Ovary (tissue), 9 donors: ENCODE results near the gene RNF212. TPM values are rescaled to one million over a fixed set of nuclear protein-coding genes. Genes with fewer than 3 reads are reported as not detected.

Experiments
- DNase-seq, 5 donors: peaks; one replicate each; pipeline ENCODE4 v3.0.0-alpha.2; 2019 to 2020
- H3K27ac ChIP-seq, 2 donors: fragments of 200-600 bp; one replicate each; pipeline versions ENCODE4 v1.5.1 to v1.8.0; 2019 to 2022
- H3K27me3 ChIP-seq: fragments of 200-600 bp; one replicate; pipeline ENCODE4 v1.8.0; 2022
- H3K36me3 ChIP-seq: fragments of 200-600 bp; sonication (generic); one replicate; pipeline ENCODE4 v1.5.1; 2019
- H3K4me1 ChIP-seq: one replicate; pipeline ENCODE4 v1.8.1; 2013; ENCODE audit warnings: mild to moderate bottlenecking, moderate library complexity; ENCODE audit not compliant: insufficient read depth
- H3K4me3 ChIP-seq: fragments of 200-600 bp; sonication (generic); one replicate; pipeline ENCODE4 v1.5.1; 2017
- H3K9me3 ChIP-seq, 2 donors: fragments of 200-600 bp in 1 of 2; sonication (generic) in 1 of 2; one replicate each; pipeline versions ENCODE4 v1.5.1 to v1.8.1; 2013 to 2019; ENCODE audit warnings: mild to moderate bottlenecking in 1 of 2, moderate library complexity in 1 of 2
- CTCF ChIP-seq, 3 donors: fragments of 450-650 bp in 2 of 3; fragments of 200-600 bp in 1 of 3; IDR thresholded peaks; one replicate each; pipeline versions ENCODE4 v1.5.1 to v1.8.0; 2016 to 2022; ENCODE audit warnings: antibody characterized with exemption in 3 of 3, mild to moderate bottlenecking in 1 of 3
- EP300 ChIP-seq: sonication (generic); formaldehyde crosslinking; IDR thresholded peaks from one replicate; pipeline ENCODE4 v1.6.1; 2017; ENCODE audit warnings: antibody characterized with exemption
- POLR2A ChIP-seq: fragments of 450-650 bp; IDR thresholded peaks from one replicate; pipeline ENCODE4 v1.6.1; 2017; ENCODE audit warnings: antibody characterized with exemption, mild to moderate bottlenecking, moderate library complexity
- whole genome bisulfite sequencing, 3 donors: extraction: QIAGEN DNeasy Blood & Tissue Kit in 1 of 3; methylation state at CpG; one replicate each; pipeline versions ENCODE4 v1.1.5 to v1.1.7; 2013 to 2017; 5-methylcytosine and 5-hydroxymethylcytosine counted together
- intact Hi-C, 4 donors: fragments of 100-400 bp; cut with DNase I; formaldehyde crosslinking; loops; one replicate each; pipeline versions ENCODE4 v1.11.0 to v1.15.1; 2022 to 2023
- polyA plus RNA-seq, 2 donors: library from polyadenylated mRNA; stranded (reverse); fragments of 200-250 nt in 1 of 2; fragments of 350-450 nt in 1 of 2; fragmentation: Illumina TruSeq in 1 of 2; extraction: RNeasy Lipid Tissue Mini Kit (QIAGEN cat#74804) in 1 of 2; gene quantifications; one replicate each; pipeline ENCODE4 v1.2.3, GENCODE V29; 2013 to 2014
- total RNA-seq, 7 donors: library from RNA; depleted of rRNA in 2 of 7; stranded (reverse); fragments of >200 nt in 2 of 7; fragmentation: NEBNext Ultra II Directional in 3 of 7; extraction: Animal tissue kit (Norgen Biotek cat#: 25700) in 3 of 7; gene quantifications; one replicate each; pipeline versions ENCODE4 v1.1.0 to v1.2.4, GENCODE V29; 2016 to 2023
- donor health status: DM: no; HTN: no; CAD: no; lungs with moderate emphysema.
- donor health status: DM: no; HTN: no; CAD: no.
- donor health status: Bipolar disorder and iron deficiency.
- donor health status: DM: yes; HTN: yes; CAD: no.
- donor health status: DM: no; HTN: no; CAD: no.
- donor health status: DM: yes; HTN: yes; CAD: no.

The RNF212 gene
- total and polyA plus RNA-seq, 9 donors, result 6.2 to 31.0 (median 14.1) TPM

GRCh38 chr4:1092983-1093361 lies 20.4 kb downstream of the RNF212 start:
- no peak for DNase-seq
- Histone ChIP-seq H3K9me3 (no peaks in the 10 kb centered on the region), H3K27ac (no peak overlapping the region), H3K4me3 (no peak overlapping the region), H3K36me3 (no peaks in the 10 kb centered on the region), H3K27me3 (no peaks in the 10 kb centered on the region), H3K4me1 (no peaks in the 10 kb centered on the region)
- intact Hi-C loops, result no loop called here
- 89 to 98% (median 93%) methylated on average over 2 to 4 of the region's 4 CpGs for WGBS, 3 donors
- no peak for TF ChIP-seq POLR2A
- TF ChIP-seq CTCF (IDR thresholded peaks at IDR 0.05), result no peak
- no peak for TF ChIP-seq EP300

DNA sequence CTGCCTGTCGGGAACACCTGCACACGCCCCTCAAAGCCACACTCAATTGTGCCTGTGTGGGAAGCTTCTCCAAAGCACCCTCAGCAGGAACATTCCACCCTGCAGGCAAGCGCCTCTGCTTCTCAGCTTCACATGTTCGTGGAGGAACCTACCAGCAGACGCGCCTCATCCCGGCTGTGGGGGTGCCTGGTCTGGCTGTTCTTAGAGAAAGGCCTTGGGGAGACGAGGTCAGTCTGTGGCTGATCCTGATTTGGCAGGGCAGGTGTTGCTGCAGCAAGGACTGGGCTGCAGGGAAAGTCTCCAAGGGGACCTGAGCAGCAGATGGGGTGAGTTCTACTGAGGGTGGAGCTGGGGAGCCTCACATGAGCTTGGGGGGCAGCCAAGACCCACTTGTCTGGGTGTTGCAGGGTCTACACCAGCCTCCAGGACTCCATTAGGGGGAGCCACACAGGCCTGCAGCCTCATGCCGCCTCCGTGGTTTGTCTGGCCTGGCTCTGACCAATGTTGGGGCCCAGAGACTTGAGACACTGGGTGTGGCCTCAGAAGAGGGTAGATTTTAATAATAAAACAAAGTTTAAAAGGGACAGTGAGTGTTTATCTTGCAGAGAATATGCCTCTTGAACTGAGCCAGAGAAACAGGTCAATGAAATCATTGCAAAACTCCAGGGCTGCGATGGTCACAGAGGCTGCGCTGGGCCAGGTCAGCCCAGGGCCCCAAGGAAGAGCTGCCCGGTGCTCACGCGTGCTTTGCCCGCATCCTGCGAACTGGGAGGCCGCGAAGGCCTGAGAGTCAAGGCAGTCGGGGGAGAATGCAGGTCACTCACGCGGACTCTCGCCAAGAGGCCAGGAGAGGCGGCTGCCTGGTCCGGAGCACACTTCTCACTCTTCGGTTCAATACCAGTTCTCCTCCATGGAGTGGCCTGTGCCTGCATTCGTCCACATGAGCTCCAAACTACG lies 21.1 kb downstream of the RNF212 start:
- H3K36me3 ChIP-seq, result no peaks in the 10 kb centered on the region
- WGBS, 3 donors, result 75 to 87% (median 86%) methylated on average over 26 to 28 of the region's 28 CpGs
- H3K4me3 ChIP-seq, result no peak overlapping the region
- no peaks in the 10 kb centered on the region for H3K9me3 ChIP-seq
- intact Hi-C loops, result no loop called here
- TF ChIP-seq POLR2A (no peak), EP300 (no peak)
- H3K27ac ChIP-seq, result no peak overlapping the region
- H3K27me3 ChIP-seq, result no peaks in the 10 kb centered on the region
- H3K4me1 ChIP-seq, result no peaks in the 10 kb centered on the region
- no peak for DNase-seq

- intact Hi-C loops, result no loop called here
- Histone ChIP-seq H3K4me1 (no peaks in the 10 kb centered on the region), H3K36me3 (no peaks in the 10 kb centered on the region), H3K9me3 (no peaks in the 10 kb centered on the region), H3K4me3 (no peak overlapping the region), H3K27ac (no peak overlapping the region), H3K27me3 (no peaks in the 10 kb centered on the region)
- WGBS, 3 donors, result 88 to 93% (median 93%) methylated on average over 10 of the region's 10 CpGs
- no peak for DNase-seq
- TF ChIP-seq POLR2A, result no peak
- no peak for TF ChIP-seq CTCF (IDR thresholded peaks at IDR 0.05)
- no peak for TF ChIP-seq EP300
Measured at GRCh38 chr4:1091561-1091995, 21.8 kb downstream of the RNF212 start.

- H3K36me3 ChIP-seq, result no peaks in the 10 kb centered on the region
- no peaks in the 10 kb centered on the region for H3K9me3 ChIP-seq
- TF ChIP-seq CTCF (IDR thresholded peaks at IDR 0.05), result no peak
- no peak for TF ChIP-seq EP300
- no peak for TF ChIP-seq POLR2A
- no peak for DNase-seq
- 84 to 91% (median 85%) methylated on average over 10 of the region's 10 CpGs for WGBS, 3 donors
- H3K27me3 ChIP-seq, result no peaks in the 10 kb centered on the region
- intact Hi-C loops, result no loop called here
- H3K4me3 ChIP-seq, result no peak overlapping the region
- no peaks in the 10 kb centered on the region for H3K4me1 ChIP-seq
- H3K27ac ChIP-seq, result no peak overlapping the region
Measured at GRCh38 chr4:1090465-1091440, 22.6 kb downstream of the RNF212 start.
